ENCODE measurements around the gene CMSS1.

The CMSS1 gene

DNA sequence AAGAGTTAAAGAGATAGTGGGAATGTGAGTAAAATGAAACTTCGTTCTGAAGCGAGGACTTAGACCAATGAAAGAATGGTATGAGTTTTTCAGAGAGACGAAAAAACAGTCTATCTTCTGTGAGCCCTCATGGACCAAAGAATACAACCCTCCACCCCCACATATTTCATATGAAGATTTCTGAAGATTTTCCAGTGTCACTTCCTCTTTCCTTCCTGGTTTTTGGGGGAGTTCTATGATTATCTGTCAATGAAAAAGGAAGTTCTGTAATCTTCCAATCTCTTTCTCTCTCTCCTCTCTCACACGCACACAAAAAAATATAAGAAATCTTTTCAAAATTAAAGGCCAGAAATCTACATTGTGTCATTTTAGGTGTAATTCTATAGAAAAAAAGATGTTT, 27.7 kb downstream of the CMSS1 start:
- H3K4me1 ChIP-seq (ENCODE audit: control insufficient read depth, insufficient read depth, low read length): peaks cover 10% of the 10 kb centered on the region
- no peak overlapping the region for H3K4me3 ChIP-seq (ENCODE audit: low read length)
- H3K27me3 ChIP-seq (ENCODE audit: control insufficient read depth, insufficient read depth, low read length): no peaks in the 10 kb centered on the region
- H3K9ac ChIP-seq (ENCODE audit: low read length): no peak overlapping the region
- no peaks in the 10 kb centered on the region for H3K36me3 ChIP-seq (ENCODE audit: control insufficient read depth, insufficient read depth, low read length)
- H3K9me3 ChIP-seq (ENCODE audit: control insufficient read depth, low read length): no peaks in the 10 kb centered on the region

DNA sequence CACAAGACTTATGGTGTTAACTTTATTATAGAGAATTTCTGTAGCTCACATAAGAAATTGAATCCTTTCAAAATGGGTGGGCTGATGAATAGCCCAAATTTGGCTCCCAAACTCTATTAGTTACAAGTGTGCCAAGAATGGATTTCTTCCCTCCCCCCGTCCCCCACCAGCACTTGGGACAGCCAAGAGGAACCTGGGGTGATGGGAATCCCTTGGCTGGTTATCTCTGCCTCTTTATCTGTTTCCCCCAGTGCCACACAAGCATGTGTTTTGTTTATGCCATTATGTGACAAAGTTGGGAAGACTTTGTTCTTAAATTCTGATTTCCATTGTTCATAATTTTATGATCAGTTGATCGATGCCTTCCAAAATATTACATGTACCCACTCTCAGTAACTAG, 28.3 kb downstream of the CMSS1 start:
- no peak overlapping the region for H3K4me3 ChIP-seq (ENCODE audit: low read length)
- no peaks in the 10 kb centered on the region for H3K9me3 ChIP-seq (ENCODE audit: control insufficient read depth, low read length)
- no peaks in the 10 kb centered on the region for H3K27me3 ChIP-seq (ENCODE audit: control insufficient read depth, insufficient read depth, low read length)
- peaks cover 3% of the 10 kb centered on the region for H3K36me3 ChIP-seq (ENCODE audit: control insufficient read depth, insufficient read depth, low read length)
- H3K9ac ChIP-seq (ENCODE audit: low read length): no peak overlapping the region
- peaks cover 10% of the 10 kb centered on the region for H3K4me1 ChIP-seq (ENCODE audit: control insufficient read depth, insufficient read depth, low read length)

DNA sequence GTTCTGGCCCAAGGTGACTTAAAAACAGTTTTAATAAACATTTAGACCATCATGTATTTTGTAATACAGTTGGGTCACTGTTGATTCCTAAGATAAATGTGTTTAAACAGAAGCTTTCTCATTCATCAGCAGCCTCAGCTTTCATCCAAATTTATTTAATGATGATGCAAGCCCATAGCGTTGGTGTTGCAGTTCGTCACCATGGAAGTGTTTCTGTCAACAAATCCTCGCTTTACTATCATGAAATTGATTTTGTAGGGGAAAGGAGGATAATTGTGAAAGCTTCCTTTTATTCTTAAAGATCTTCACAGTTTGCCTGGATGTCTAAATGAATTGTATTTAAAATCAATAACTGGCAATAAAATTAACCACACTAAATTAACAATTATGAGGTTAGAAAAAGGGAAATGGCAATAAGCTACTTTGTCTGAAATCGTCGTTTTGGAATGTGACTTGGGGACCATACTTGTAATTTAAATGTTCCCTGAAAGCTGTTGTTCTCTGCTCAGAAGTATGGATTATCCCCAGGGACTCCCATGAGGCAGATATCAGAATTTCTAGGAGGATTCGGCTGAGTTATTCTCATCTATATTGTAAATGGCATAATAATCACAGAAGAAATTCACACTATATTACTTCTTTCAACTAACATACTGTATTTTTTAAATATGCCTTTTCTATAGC, 29.0 kb downstream of the CMSS1 start:
- peaks cover 10% of the 10 kb centered on the region for H3K4me1 ChIP-seq (ENCODE audit: control insufficient read depth, insufficient read depth, low read length)
- peaks cover 3% of the 10 kb centered on the region for H3K36me3 ChIP-seq (ENCODE audit: control insufficient read depth, insufficient read depth, low read length)
- H3K27me3 ChIP-seq (ENCODE audit: control insufficient read depth, insufficient read depth, low read length): no peaks in the 10 kb centered on the region
- H3K9ac ChIP-seq (ENCODE audit: low read length): no peak overlapping the region
- H3K9me3 ChIP-seq (ENCODE audit: control insufficient read depth, low read length): no peaks in the 10 kb centered on the region
- no peak overlapping the region for H3K4me3 ChIP-seq (ENCODE audit: low read length)

DNA sequence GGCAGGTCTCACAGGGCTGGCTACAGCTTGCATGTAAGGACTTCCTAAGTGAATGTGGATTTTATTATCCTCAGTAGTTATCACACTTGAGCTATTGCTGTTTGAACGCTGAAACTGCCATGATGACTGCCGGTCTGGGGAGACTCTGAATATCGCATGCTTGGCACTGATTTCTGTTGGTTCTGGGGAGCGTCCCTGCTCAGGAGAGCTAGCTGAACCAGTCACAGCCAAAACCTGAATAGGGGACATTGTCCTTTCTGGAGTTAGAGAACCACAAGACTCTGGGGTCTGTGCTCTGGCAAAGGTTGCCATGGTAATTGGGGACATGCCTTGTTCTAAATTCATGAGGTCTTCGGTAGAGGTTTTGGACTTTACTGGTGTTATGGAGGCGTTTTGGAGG, 30.8 kb downstream of the CMSS1 start:
- no peak overlapping the region for H3K4me3 ChIP-seq (ENCODE audit: low read length)
- H3K9me3 ChIP-seq (ENCODE audit: control insufficient read depth, low read length): no peaks in the 10 kb centered on the region
- peaks cover 3% of the 10 kb centered on the region for H3K36me3 ChIP-seq (ENCODE audit: control insufficient read depth, insufficient read depth, low read length)
- H3K27me3 ChIP-seq (ENCODE audit: control insufficient read depth, insufficient read depth, low read length): no peaks in the 10 kb centered on the region
- H3K4me1 ChIP-seq (ENCODE audit: control insufficient read depth, insufficient read depth, low read length): peaks cover 10% of the 10 kb centered on the region
- no peak overlapping the region for H3K9ac ChIP-seq (ENCODE audit: low read length)

DNA sequence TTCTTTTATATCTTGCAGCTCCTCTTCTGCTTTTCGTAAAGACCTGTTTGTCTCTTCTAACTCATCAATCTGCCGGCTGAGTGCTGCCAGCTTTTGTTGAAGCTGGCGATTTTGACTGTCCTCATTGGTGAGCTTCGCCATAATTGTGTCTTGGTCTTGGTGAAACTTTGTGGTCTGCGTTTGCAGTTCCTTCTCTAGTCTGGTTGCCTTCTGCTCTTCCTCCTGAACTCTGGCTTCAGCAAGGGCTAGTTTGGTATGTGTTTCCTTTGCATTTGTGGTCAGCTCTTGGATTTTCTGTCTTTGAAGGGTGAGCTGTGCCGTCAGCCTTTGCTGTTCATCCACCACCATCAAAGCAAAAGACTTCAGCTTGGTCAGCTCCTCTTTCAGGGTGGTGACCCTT, 32.9 kb downstream of the CMSS1 start:
- peaks cover 4% of the 10 kb centered on the region for H3K4me1 ChIP-seq (ENCODE audit: control insufficient read depth, insufficient read depth, low read length)
- H3K4me3 ChIP-seq (ENCODE audit: low read length): no peak overlapping the region
- H3K36me3 ChIP-seq (ENCODE audit: control insufficient read depth, insufficient read depth, low read length): peaks cover 3% of the 10 kb centered on the region
- H3K9me3 ChIP-seq (ENCODE audit: control insufficient read depth, low read length): no peaks in the 10 kb centered on the region
- no peak overlapping the region for H3K9ac ChIP-seq (ENCODE audit: low read length)
- H3K27me3 ChIP-seq (ENCODE audit: control insufficient read depth, insufficient read depth, low read length): no peaks in the 10 kb centered on the region

DNA sequence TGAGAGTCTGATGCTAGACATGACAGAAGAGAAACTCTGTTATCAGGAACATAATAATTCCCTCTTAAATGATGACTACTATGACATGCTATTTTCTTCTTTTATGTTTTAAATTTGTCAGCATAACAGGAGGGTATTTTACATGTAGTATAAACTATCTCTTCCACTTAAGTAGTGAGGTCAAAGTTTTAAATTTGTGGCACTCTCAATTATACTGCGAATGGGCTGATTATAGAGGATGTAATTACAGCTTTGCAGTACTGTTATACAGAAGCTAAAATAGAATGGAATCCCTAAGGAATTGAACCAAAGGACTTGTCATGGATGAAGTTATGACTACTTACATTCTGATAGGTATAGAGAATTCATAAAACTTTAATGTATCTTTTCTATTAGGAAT, 34.3 kb downstream of the CMSS1 start:
- Histone ChIP-seq H3K9ac (ENCODE audit: low read length) (no peak overlapping the region), H3K9me3 (ENCODE audit: control insufficient read depth, low read length) (no peaks in the 10 kb centered on the region), H3K36me3 (ENCODE audit: control insufficient read depth, insufficient read depth, low read length) (peaks cover 3% of the 10 kb centered on the region), H3K4me3 (ENCODE audit: low read length) (no peak overlapping the region), H3K27me3 (ENCODE audit: control insufficient read depth, insufficient read depth, low read length) (no peaks in the 10 kb centered on the region), H3K4me1 (ENCODE audit: control insufficient read depth, insufficient read depth, low read length) (peaks cover 4% of the 10 kb centered on the region)

DNA sequence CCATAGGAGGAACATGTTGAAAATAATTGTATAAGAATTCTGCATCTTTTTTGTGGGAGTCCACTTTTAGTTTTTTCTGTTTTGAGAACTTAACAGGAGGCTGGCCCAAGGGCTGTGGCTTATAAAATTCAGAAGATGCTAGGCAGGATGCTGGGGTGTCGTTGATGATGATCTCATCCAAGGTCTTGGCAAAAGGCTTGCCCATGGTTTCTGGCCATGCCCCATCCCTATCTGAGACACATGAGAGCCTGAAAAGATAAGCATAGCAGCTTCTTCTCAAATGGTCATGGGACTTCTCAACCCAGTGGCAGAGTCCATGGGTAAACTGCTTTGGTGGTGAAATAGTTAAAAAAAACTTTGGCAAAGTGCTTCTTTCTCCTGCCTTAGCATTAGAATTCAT, 35.2 kb downstream of the CMSS1 start:
- Histone ChIP-seq H3K9ac (ENCODE audit: low read length) (no peak overlapping the region), H3K9me3 (ENCODE audit: control insufficient read depth, low read length) (no peaks in the 10 kb centered on the region), H3K36me3 (ENCODE audit: control insufficient read depth, insufficient read depth, low read length) (peaks cover 3% of the 10 kb centered on the region), H3K27me3 (ENCODE audit: control insufficient read depth, insufficient read depth, low read length) (no peaks in the 10 kb centered on the region), H3K4me1 (ENCODE audit: control insufficient read depth, insufficient read depth, low read length) (peaks cover 4% of the 10 kb centered on the region), H3K4me3 (ENCODE audit: low read length) (no peak overlapping the region)

DNA sequence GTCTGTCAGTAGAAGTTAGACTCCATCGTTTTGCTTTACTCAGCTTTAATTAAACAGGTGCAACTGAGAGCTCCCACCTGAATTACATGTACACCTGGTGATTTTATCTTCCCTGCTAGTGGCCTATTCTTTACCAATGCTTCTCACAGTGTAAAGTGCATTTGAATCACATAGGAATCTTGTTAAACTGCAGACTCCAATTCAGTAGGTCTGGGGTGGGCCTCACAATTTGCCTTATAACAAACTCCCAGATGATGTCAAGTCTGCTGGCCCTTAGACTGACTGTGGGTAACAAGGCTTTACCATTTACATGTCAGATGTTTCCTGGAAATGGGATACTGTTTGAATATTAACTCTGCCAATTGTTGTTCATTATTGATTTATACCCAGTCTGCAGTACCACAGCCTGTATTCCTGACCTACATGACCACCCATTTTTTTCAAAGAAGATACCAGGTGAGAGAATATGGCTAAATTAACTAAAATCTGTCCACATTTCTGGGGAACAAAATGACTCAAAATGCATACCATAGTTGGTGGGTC, 37.2 kb downstream of the CMSS1 start:
- no peaks in the 10 kb centered on the region for H3K4me1 ChIP-seq (ENCODE audit: control insufficient read depth, insufficient read depth, low read length)
- H3K36me3 ChIP-seq (ENCODE audit: control insufficient read depth, insufficient read depth, low read length): peaks cover 3% of the 10 kb centered on the region
- H3K9ac ChIP-seq (ENCODE audit: low read length): no peak overlapping the region
- no peaks in the 10 kb centered on the region for H3K27me3 ChIP-seq (ENCODE audit: control insufficient read depth, insufficient read depth, low read length)
- no peaks in the 10 kb centered on the region for H3K9me3 ChIP-seq (ENCODE audit: control insufficient read depth, low read length)
- no peak overlapping the region for H3K4me3 ChIP-seq (ENCODE audit: low read length)

DNA sequence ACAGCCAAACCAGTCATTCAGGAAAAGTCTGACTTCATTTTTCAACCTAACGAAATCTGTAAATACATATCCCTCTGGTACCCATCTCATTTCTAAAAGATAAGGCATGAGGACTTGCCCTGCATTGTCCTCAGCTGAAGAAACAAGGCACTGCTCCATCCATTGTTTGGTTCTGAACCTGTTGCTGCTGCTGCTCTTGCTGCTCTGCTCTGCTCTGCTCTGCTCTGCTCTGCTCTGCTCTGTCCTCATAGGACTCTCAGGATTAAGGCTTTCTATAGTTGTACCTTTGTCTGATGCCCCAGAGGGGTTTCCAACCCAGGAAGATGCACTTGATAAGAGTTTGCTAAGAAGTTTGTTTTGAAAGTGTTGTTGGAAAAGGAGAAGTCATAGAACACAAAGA, 38.2 kb downstream of the CMSS1 start:
- no peaks in the 10 kb centered on the region for H3K36me3 ChIP-seq (ENCODE audit: control insufficient read depth, insufficient read depth, low read length)

DNA sequence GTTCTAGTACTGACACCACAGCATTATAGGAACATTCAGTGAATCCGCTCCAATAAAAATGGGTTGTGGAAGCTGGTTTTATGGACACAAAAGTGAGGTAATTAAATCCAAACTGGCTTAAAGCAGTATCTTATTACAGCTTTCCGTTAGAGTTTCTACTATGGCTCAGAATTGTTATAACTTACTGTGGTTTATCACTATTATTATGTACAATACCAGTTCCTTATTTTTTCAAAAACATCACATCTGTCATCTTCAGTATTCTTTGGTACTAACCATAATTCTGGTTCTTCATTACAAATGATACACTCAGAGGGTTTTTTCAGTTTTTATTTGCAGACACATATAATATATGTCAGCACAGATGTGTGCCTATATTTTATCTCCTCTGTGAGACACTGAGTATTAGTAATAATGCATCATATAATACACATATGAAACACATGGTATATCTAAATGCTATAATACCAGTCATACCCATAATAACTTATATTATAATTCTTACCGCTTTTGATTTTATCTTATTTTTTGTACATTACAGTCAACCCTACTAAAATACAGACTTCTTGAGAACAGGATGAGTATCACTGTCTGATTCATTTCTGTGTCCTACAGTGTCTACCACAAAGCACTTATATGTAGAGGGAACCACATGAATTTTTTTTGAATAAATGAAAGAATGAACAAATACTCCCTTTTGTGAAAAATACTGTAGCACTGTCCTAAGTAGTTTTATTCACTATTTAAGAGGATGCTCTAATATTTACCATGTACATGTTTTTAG, 39.0 kb downstream of the CMSS1 start:
- Histone ChIP-seq H3K27me3 (ENCODE audit: control insufficient read depth, insufficient read depth, low read length) (no peaks in the 10 kb centered on the region), H3K4me1 (ENCODE audit: control insufficient read depth, insufficient read depth, low read length) (peaks cover 6% of the 10 kb centered on the region), H3K9me3 (ENCODE audit: control insufficient read depth, low read length) (no peaks in the 10 kb centered on the region), H3K36me3 (ENCODE audit: control insufficient read depth, insufficient read depth, low read length) (no peaks in the 10 kb centered on the region), H3K9ac (ENCODE audit: low read length) (no peak overlapping the region), H3K4me3 (ENCODE audit: low read length) (no peak overlapping the region)

More for the DNA sequence above, 38.2 kb downstream of the CMSS1 start:
- Histone ChIP-seq H3K9me3 (ENCODE audit: control insufficient read depth, low read length) (no peaks in the 10 kb centered on the region), H3K4me3 (ENCODE audit: low read length) (no peak overlapping the region), H3K9ac (ENCODE audit: low read length) (no peak overlapping the region), H3K4me1 (ENCODE audit: control insufficient read depth, insufficient read depth, low read length) (peaks cover 6% of the 10 kb centered on the region), H3K27me3 (ENCODE audit: control insufficient read depth, insufficient read depth, low read length) (no peaks in the 10 kb centered on the region)

DNA sequence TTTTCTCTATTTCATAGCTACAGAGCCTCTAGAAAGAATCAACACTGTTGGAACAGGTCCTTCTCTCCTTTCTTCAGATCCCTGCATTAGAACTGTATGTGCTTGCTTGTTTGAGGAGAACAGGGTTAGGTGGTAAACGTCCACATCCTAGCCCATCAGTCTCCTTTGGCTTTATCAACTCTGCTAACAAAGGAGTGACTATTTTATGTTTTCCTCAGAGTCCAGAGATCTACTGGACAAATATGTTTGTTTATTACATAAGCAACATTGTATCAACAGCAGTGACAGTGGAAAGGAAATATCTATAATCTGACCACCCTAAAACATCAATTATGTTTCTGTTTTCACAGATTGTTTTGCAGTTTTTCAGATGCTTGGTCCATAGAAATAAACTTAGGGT, 39.6 kb downstream of the CMSS1 start:
- H3K9me3 ChIP-seq (ENCODE audit: control insufficient read depth, low read length): no peaks in the 10 kb centered on the region
- H3K36me3 ChIP-seq (ENCODE audit: control insufficient read depth, insufficient read depth, low read length): no peaks in the 10 kb centered on the region
- H3K27me3 ChIP-seq (ENCODE audit: control insufficient read depth, insufficient read depth, low read length): no peaks in the 10 kb centered on the region
- H3K9ac ChIP-seq (ENCODE audit: low read length): no peak overlapping the region
- H3K4me1 ChIP-seq (ENCODE audit: control insufficient read depth, insufficient read depth, low read length): peaks cover 6% of the 10 kb centered on the region
- H3K4me3 ChIP-seq (ENCODE audit: low read length): no peak overlapping the region

DNA sequence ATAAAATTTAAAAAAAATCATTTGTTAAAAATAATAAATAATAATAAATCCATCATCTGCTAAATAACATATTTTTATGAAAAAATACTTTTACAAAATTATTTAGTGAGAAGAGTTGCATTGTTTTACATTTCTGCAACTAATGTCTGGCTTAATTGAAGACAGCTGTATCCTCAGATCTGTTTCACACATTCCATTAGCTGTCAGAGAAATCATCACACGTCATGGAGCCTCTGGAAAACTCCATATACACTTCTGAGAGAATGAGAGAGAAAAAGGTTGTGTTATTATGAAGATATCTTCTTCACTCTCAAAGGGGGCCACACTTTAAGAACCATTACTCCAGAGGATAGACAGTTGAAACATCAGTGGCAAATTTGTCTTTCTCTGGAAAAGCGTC, 40.8 kb downstream of the CMSS1 start:
- H3K9me3 ChIP-seq (ENCODE audit: control insufficient read depth, low read length): no peaks in the 10 kb centered on the region
- H3K4me3 ChIP-seq (ENCODE audit: low read length): no peak overlapping the region
- H3K4me1 ChIP-seq (ENCODE audit: control insufficient read depth, insufficient read depth, low read length): peaks cover 6% of the 10 kb centered on the region
- H3K36me3 ChIP-seq (ENCODE audit: control insufficient read depth, insufficient read depth, low read length): no peaks in the 10 kb centered on the region
- no peaks in the 10 kb centered on the region for H3K27me3 ChIP-seq (ENCODE audit: control insufficient read depth, insufficient read depth, low read length)
- H3K9ac ChIP-seq (ENCODE audit: low read length): no peak overlapping the region
